Measurements from ENCODE around the gene SLC45A2.

Gene SLC45A2

DNA sequence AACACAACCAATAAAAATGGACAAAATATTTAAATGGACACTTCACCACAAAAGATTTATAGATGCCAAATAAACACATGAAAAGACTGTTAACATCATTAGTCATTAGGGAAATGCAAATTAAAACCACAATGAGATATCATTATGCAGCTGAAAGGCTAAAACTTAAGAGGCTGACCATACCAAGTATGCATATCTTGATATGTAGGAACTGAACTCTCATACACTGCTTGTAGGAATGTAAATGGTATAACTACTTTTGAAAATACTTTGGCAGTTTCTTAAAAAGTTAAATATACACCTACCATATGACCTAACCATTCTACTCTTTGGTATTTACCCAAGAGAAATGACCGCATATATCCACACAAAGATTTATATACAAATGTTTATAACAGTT lies 79.1 kb downstream of the SLC45A2 start:
- DNase-seq, result no peak

GRCh38 chr5:33903118-33903517 lies 81.4 kb downstream of the SLC45A2 start:
- no peak for DNase-seq

- no peak for DNase-seq
Observed at GRCh38 chr5:33901156-33901555, 83.3 kb downstream of the SLC45A2 start.

Data from NCI-H510A treated with DMSO at 0.1 percent for 48 hours (cell line).